HepG2 (cell line): ENCODE measurements around the gene SMOC1. TPM values are rescaled to one million over a fixed set of nuclear protein-coding genes. Genes with fewer than 3 reads are reported as not detected.

Experiments
- ATAC-seq: fragments of 200-7000 bp; cut with Tn5 transposase; 3 replicates; pipeline ENCODE4 v1.9.1; 2020; ENCODE audit warnings: mild to moderate bottlenecking, moderate library complexity
- BruUV-seq: library from RNA; stranded (reverse); fragments of 400-500 nt; replicated peaks from 2 replicates; lab custom pipeline; 2021; lab: Mats Ljungman, UMichigan
- CTCF ChIA-PET: fragments of 300-600 bp; formaldehyde crosslinking; extraction: SDS; loops from one replicate; lab custom pipeline; 2021; ENCODE audit warnings: low total read pairs, inconsistent platforms, low intra/inter-chr PET ratio; lab: Yijun Ruan, JAX
- POLR2A ChIA-PET: fragments of 350-600 bp; sonication (Branson Sonifier 250); formaldehyde crosslinking; loops from one replicate; lab custom pipeline; 2020; ENCODE audit warnings: antibody characterized with exemption, inconsistent platforms; lab: Yijun Ruan, JAX
- DNase-seq: peaks from one replicate; pipeline ENCODE4 v3.0.0-alpha.2; 2015; ENCODE audit warnings: low spot score
- FAIRE-seq: peaks from 3 replicates; lab custom pipeline; 2011; peaks lifted over from hg19 to GRCh38; lab: Jason Lieb, UNC
- H2AFZ ChIP-seq: one replicate; pipeline ENCODE4 v1.6.1; 2011; ENCODE audit warnings: low read length, inconsistent platforms
- H3K27ac ChIP-seq: fragments of 300-600 bp; 3 replicates; pipeline ENCODE4 v1.8.0; 2011; ENCODE audit warnings: mixed run types, mild to moderate bottlenecking, mixed read lengths, low read length, inconsistent platforms; ENCODE audit not compliant: insufficient read depth; ENCODE audit errors: extremely low read length
- H3K27me3 ChIP-seq, 2 experiments: fragments of 200-600 bp in 1 of 2; 2 replicates in 1 of 2; 3 replicates in 1 of 2; pipeline versions ENCODE4 v1.6.0 to v1.8.0; 2011; ENCODE audit warnings: low read length in 2 of 2, mild to moderate bottlenecking in 2 of 2, moderate library complexity in 2 of 2, inconsistent platforms in 1 of 2; ENCODE audit not compliant: insufficient read depth in 2 of 2, control insufficient read depth in 1 of 2
- H3K36me3 ChIP-seq, 2 experiments: fragments of 200-600 bp in 1 of 2; replicated peaks in 1 of 2; 2 replicates in 1 of 2; 3 replicates in 1 of 2; pipeline versions ENCODE4 v1.5.1 to v1.8.0; 2011; ENCODE audit warnings: low read length in 2 of 2, inconsistent platforms in 1 of 2; ENCODE audit not compliant: insufficient read depth in 2 of 2, control insufficient read depth in 1 of 2
- H3K4me1 ChIP-seq: 2 replicates; pipeline ENCODE4 v1.5.1; 2012; ENCODE audit warnings: low read length, inconsistent platforms; ENCODE audit not compliant: insufficient read depth
- H3K4me2 ChIP-seq: 2 replicates; pipeline ENCODE4 v1.6.0; 2011; ENCODE audit warnings: low read depth, low read length, inconsistent platforms
- H3K4me3 ChIP-seq, 3 experiments: fragments of 200-600 bp in 1 of 3; sonication (generic), shearing (Covaris generic) in 1 of 3; replicated peaks in 1 of 3; 2 replicates each; pipeline ENCODE4 v1.5.1; 2011 to 2016; ENCODE audit warnings: low read length in 3 of 3, inconsistent platforms in 2 of 3, low read depth in 2 of 3, mild to moderate bottlenecking in 2 of 3, control low read depth in 1 of 3, mixed read lengths in 1 of 3; ENCODE audit not compliant: insufficient read depth in 1 of 3
- H3K79me2 ChIP-seq: one replicate; pipeline ENCODE4 v1.6.1; 2011; ENCODE audit warnings: low read length, inconsistent platforms; ENCODE audit not compliant: insufficient read depth
- H3K9ac ChIP-seq: 2 replicates; pipeline ENCODE4 v1.6.0; 2011; ENCODE audit warnings: mild to moderate bottlenecking, low read depth, low read length, inconsistent platforms; ENCODE audit not compliant: insufficient read depth
- H3K9me3 ChIP-seq: 2 replicates; pipeline ENCODE4 v1.5.1; 2012; ENCODE audit warnings: mild to moderate bottlenecking, low read length
- H4K20me1 ChIP-seq: 2 replicates; pipeline ENCODE4 v1.6.0; 2011; ENCODE audit warnings: inconsistent platforms, mild to moderate bottlenecking, low read length, moderate library complexity; ENCODE audit not compliant: insufficient read depth
- ARNT ChIP-seq: fragments of 450-650 bp; IDR thresholded peaks from 2 replicates; pipeline ENCODE4 v1.6.1; 2017
- ATF7-NPFF ChIP-seq: sonication (generic); formaldehyde crosslinking; IDR thresholded peaks from 2 replicates; pipeline ENCODE4 v1.8.1; 2023; ENCODE audit warnings: mild to moderate bottlenecking, low read depth, missing genetic modification reagents, moderate library complexity
- ESRRA ChIP-seq: sonication (generic); formaldehyde crosslinking; IDR thresholded peaks from 2 replicates; pipeline ENCODE4 v1.5.1; 2020; ENCODE audit warnings: mild to moderate bottlenecking, low read depth, missing genetic modification reagents
- HDAC2 ChIP-seq: sonication (generic); formaldehyde crosslinking; IDR thresholded peaks from 2 replicates; pipeline ENCODE4 v1.4.0; 2020; ENCODE audit warnings: missing genetic modification reagents
- SIX1 ChIP-seq: sonication (generic); formaldehyde crosslinking; IDR thresholded peaks from 2 replicates; pipeline ENCODE4 v1.4.0; 2020; ENCODE audit warnings: missing genetic modification reagents, borderline replicate concordance
- SYNCRIP ChIP-seq: fragments of 200-400 bp; formaldehyde crosslinking; IDR thresholded peaks from 2 replicates; pipeline ENCODE4 v1.6.1; 2018; ENCODE audit warnings: mild to moderate bottlenecking, low read depth, low read length; ENCODE audit not compliant: insufficient read depth
- YY1 ChIP-seq: IDR thresholded peaks from 2 replicates; pipeline ENCODE4 v1.6.1; 2011; ENCODE audit warnings: low read length, low read depth, moderate library complexity, mild to moderate bottlenecking; ENCODE audit not compliant: insufficient read depth, insufficient replicate concordance
- ZKSCAN5 ChIP-seq: sonication (generic); formaldehyde crosslinking; IDR thresholded peaks from 2 replicates; pipeline ENCODE4 v1.5.1; 2020; ENCODE audit warnings: mild to moderate bottlenecking, missing genetic modification reagents
- ZMYM2 ChIP-seq: sonication (generic); formaldehyde crosslinking; IDR thresholded peaks from 2 replicates; pipeline ENCODE4 v1.8.0; 2022; ENCODE audit warnings: mild to moderate bottlenecking, missing genetic modification reagents
- ZMYM3 ChIP-seq: sonication (generic); formaldehyde crosslinking; IDR thresholded peaks from 2 replicates; pipeline ENCODE4 v1.5.1; 2020; ENCODE audit warnings: mild to moderate bottlenecking, missing genetic modification reagents
- ZNF143 ChIP-seq: sonication (generic); formaldehyde crosslinking; IDR thresholded peaks from 2 replicates; pipeline ENCODE4 v1.4.0; 2020; ENCODE audit warnings: missing genetic modification reagents
- ZNF562 ChIP-seq: sonication (generic); formaldehyde crosslinking; IDR thresholded peaks from 2 replicates; pipeline ENCODE4 v1.8.0; 2022; ENCODE audit warnings: missing genetic modification reagents, borderline replicate concordance
- ZNF672 ChIP-seq: sonication (generic); formaldehyde crosslinking; IDR thresholded peaks from 2 replicates; pipeline ENCODE4 v1.8.1; 2022; ENCODE audit warnings: missing genetic modification reagents
- WGBS: methylation state at CpG from one replicate; pipeline ENCODE4 v1.1.6; 2017; ENCODE audit warnings: low lambda C conversion rate; 5-methylcytosine and 5-hydroxymethylcytosine counted together
- in situ Hi-C: cut with HindIII; loops from 2 replicates; pipeline ENCODE4 v1.10.0; 2017; ENCODE audit warnings: low pct_unique_long_range_greater_than_20kb; ENCODE audit not compliant: extremely low pct_ligation_motif_present
- intact Hi-C: fragments of 100-400 bp; cut with micrococcal nuclease; formaldehyde crosslinking; loops from one replicate; pipeline ENCODE4 v1.10.0; 2022; ENCODE audit not compliant: unreplicated experiment
- polyA plus RNA-seq, 8 experiments: library from polyadenylated mRNA; depleted of rRNA in 3 of 8; stranded (reverse) in 7 of 8; unstranded in 1 of 8; fragments of >200 nt; fragmentation: Illumina TruSeq in 4 of 8; extraction: Trizol in 4 of 8; gene quantifications; 2 replicates each; pipeline versions ENCODE4 v1.2.1 to v1.2.3, GENCODE V29; 2011 to 2016; ENCODE audit warnings: low read depth in 4 of 8, missing spikeins in 1 of 8, mixed read lengths in 1 of 8; ENCODE audit not compliant: insufficient read depth in 1 of 8
- total RNA-seq, 5 experiments: library from RNA; depleted of rRNA; stranded (reverse); fragments of >200 nt; fragmentation: Illumina TruSeq; extraction: Trizol; gene quantifications; 2 replicates each; pipeline ENCODE4 v1.2.3, GENCODE V29; 2016; ENCODE audit warnings: low read depth in 1 of 5
- TF ChIP-seq, protein P1 (sequence below): IDR thresholded peaks from 2 replicates; pipeline ENCODE4 v1.6.1; 2016
- TF ChIP-seq, protein P2 (sequence below): sonication (generic); formaldehyde crosslinking; IDR thresholded peaks from 2 replicates; pipeline ENCODE4 v1.5.0; 2020; ENCODE audit warnings: missing genetic modification reagents

Gene SMOC1
- total and polyA plus RNA-seq, 2 of the 13 experiments (the other 11 are each of a cell fraction or from before 2014, with no cell fraction given) = 17.8 to 35.6 TPM

DNA sequence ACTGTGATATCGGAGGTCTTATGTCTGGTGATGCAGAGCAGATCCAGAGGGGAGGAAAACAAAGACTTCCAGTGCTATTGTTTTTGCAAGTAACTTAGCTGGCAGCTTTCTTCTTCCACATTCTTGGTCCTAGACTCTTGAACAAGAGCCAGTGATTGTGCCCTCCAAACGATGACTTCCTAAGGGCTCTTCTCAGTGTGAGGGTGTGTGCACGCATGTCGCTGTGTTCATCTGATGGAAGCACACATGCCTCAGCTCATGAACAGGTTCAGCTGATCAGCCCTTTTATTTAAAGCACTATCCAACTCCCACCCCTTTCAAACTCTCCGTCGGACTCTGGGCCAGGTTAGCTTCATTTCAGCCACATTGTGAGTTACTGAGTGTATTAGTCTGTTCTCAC, 59.5 kb downstream of the SMOC1 start:
- H3K9me3 ChIP-seq = no peaks in the 10 kb centered on the region
- CTCF ChIA-PET = no interaction called here
- no peak overlapping the region for H3K4me2 ChIP-seq
- intact Hi-C loops = no loop called here
- POLR2A ChIA-PET = interaction anchor here (2.4 kb wide), 1 partner anchor 60 kb away, joined by 6 read pairs; the partner anchor contains the start of gene SMOC1
- no TSS peak for BruUV-seq
- no peaks in the 10 kb centered on the region for H3K27me3 ChIP-seq
- 99% methylated on average over 6 of the region's 6 CpGs for whole genome bisulfite sequencing
- H3K4me3 ChIP-seq = no peak overlapping the region
- no peak overlapping the region for H3K9ac ChIP-seq
- no peak overlapping the region for H2AFZ ChIP-seq
- peaks cover 77% of the 10 kb centered on the region for H3K4me1 ChIP-seq
- peaks cover 30% of the 10 kb centered on the region for H3K79me2 ChIP-seq
- ATAC-seq = no peak
- no peak for FAIRE-seq
- TF ChIP-seq HDAC2 (CRISPR knock-in tag) (no peak), YY1 (no peak), ESRRA (no peak), ZNF562 (CRISPR knock-in tag) (no peak), SIX1 (no peak), SYNCRIP (no peak), ZMYM3 (CRISPR knock-in tag) (no peak), ZNF143 (no peak), ZKSCAN5 (CRISPR knock-in tag) (no peak), ZNF672 (CRISPR knock-in tag) (no peak), ZMYM2 (no peak), ARNT (no peak), ATF7-NPFF (CRISPR knock-in tag) (no peak)
- TF ChIP-seq, protein P1, sequence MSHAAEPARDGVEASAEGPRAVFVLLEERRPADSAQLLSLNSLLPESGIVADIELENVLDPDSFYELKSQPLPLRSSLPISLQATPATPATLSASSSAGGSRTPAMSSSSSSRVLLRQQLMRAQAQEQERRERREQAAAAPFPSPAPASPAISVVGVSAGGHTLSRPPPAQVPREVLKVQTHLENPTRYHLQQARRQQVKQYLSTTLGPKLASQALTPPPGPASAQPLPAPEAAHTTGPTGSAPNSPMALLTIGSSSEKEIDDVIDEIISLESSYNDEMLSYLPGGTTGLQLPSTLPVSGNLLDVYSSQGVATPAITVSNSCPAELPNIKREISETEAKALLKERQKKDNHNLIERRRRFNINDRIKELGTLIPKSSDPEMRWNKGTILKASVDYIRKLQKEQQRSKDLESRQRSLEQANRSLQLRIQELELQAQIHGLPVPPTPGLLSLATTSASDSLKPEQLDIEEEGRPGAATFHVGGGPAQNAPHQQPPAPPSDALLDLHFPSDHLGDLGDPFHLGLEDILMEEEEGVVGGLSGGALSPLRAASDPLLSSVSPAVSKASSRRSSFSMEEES (CRISPR knock-in tag) = no peak
- TF ChIP-seq, protein P2, sequence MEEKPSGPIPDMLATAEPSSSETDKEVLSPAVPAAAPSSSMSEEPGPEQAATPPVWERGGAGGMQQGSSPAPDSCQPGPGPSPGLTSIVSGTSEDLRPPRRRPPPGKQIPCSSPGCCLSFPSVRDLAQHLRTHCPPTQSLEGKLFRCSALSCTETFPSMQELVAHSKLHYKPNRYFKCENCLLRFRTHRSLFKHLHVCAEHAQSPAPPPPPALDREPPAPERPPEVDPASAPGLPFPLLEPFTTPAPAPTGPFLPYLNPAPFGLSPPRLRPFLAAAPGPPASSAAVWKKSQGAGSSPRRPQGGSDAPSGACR (CRISPR knock-in tag) = no peak
- TF ChIP-seq, all 625 proteins: peak for 0
- in situ Hi-C loops = no loop called here
- Histone ChIP-seq H3K36me3 (0 out of 5 replicates have a peak, but pooled peaks cover 0 to 4% of the 10 kb centered on the region in 2 experiments), H4K20me1 (no peaks in the 10 kb centered on the region), H3K27ac (no peak overlapping the region)
- DNase-seq = no peak
